Measurements from ENCODE around the gene PICK1. TPM values are rescaled to one million over a fixed set of nuclear protein-coding genes. Genes with fewer than 3 reads are reported as not detected.
A peak's percentile ranks its signal among the peaks of the same experiment; 100 is the strongest.
"Not testable (repeated sequence)": the region's sequence is repeated elsewhere in the genome, so short reads cannot be mapped to it uniquely, and the experiment has no call there.

The PICK1 gene
- total RNA-seq, 6 donors from 2014 or later: 31.6 to 189 (median 50.3) TPM

GRCh38 chr22:38075961-38076360 is 18.8 kb downstream of the PICK1 start:
- H3K36me3 ChIP-seq: peaks cover 12 to 51% (median 48%) of the 10 kb centered on the region in 4 donors

GRCh38 chr22:38077096-38077495 is 19.9 kb downstream of the PICK1 start:
- no peak overlapping the region for H3K4me3 ChIP-seq
- 86 to 90% methylated on average over 12 of the region's 12 CpGs for WGBS, 2 donors

More at GRCh38 chr22:38075961-38076360, 18.8 kb downstream of the PICK1 start:
- no peak for DNase-seq
- no peak overlapping the region for H3K4me3 ChIP-seq
- H3K27ac ChIP-seq: no peak overlapping the region
- peaks cover 5 to 6% (median 6%) of the 10 kb centered on the region in 4 donors for H3K4me1 ChIP-seq
- H3K9me3 ChIP-seq: no peaks in the 10 kb centered on the region
- no peak for TF ChIP-seq POLR2A (IDR thresholded peaks at IDR 0.05)
- TF ChIP-seq POLR2AphosphoS5 (IDR thresholded peaks at IDR 0.05): no peak
- no peak for TF ChIP-seq EP300 (IDR thresholded peaks at IDR 0.05)
- TF ChIP-seq, protein P1, sequence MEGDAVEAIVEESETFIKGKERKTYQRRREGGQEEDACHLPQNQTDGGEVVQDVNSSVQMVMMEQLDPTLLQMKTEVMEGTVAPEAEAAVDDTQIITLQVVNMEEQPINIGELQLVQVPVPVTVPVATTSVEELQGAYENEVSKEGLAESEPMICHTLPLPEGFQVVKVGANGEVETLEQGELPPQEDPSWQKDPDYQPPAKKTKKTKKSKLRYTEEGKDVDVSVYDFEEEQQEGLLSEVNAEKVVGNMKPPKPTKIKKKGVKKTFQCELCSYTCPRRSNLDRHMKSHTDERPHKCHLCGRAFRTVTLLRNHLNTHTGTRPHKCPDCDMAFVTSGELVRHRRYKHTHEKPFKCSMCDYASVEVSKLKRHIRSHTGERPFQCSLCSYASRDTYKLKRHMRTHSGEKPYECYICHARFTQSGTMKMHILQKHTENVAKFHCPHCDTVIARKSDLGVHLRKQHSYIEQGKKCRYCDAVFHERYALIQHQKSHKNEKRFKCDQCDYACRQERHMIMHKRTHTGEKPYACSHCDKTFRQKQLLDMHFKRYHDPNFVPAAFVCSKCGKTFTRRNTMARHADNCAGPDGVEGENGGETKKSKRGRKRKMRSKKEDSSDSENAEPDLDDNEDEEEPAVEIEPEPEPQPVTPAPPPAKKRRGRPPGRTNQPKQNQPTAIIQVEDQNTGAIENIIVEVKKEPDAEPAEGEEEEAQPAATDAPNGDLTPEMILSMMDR (IDR thresholded peaks at IDR 0.05): no peak
- WGBS, 2 donors: 91 to 93% methylated on average over 11 to 13 of the region's 13 CpGs
- no peak for ATAC-seq (ENCODE audit: low FRiP score in 2 of 2)
- H3K27me3 ChIP-seq: peaks cover 0 to 3% (median 2%) of the 10 kb centered on the region in 4 donors

DNA sequence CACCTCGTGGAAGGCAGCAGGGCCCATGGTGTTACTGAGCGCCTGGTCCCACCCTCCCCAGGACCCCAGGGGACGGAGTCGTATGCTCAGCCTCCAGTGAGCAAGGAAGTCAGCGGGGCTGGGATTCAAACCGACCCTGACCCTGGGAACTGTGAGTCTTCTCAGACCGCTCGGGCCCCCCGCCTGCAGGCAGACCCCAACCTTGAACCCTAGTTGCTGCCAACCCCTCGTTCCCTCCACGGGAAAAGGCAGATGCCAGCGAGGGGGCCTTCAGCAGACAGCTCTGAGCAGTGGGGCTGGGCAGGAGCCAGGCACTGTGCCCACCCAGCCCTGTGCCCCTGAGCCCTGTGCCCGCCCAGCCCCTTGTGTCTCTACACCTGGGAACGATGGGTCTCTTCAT is 20.4 kb downstream of the PICK1 start:
- no peak overlapping the region for H3K27ac ChIP-seq
- no peaks in the 10 kb centered on the region for H3K9me3 ChIP-seq
- peaks cover 21 to 22% (median 21%) of the 10 kb centered on the region in 4 donors for H3K4me1 ChIP-seq
- peak in 1 of 2 donors; percentile 64 for DNase-seq
- H3K36me3 ChIP-seq: peaks cover 11 to 35% (median 34%) of the 10 kb centered on the region in 4 donors
- 87 to 94% methylated on average over 2 to 14 of the region's 14 CpGs for WGBS, 2 donors
- peaks cover 0 to 20% (median 8%) of the 10 kb centered on the region in 4 donors for H3K27me3 ChIP-seq
- no peak overlapping the region for H3K4me3 ChIP-seq
- ATAC-seq (ENCODE audit: low FRiP score in 2 of 2): no peak
- TF ChIP-seq, protein P1 (IDR thresholded peaks at IDR 0.05): no peak
- TF ChIP-seq EP300 (IDR thresholded peaks at IDR 0.05) (no peak), POLR2A (IDR thresholded peaks at IDR 0.05) (no peak), POLR2AphosphoS5 (IDR thresholded peaks at IDR 0.05) (no peak)

More at GRCh38 chr22:38077096-38077495, 19.9 kb downstream of the PICK1 start:
- no peak for TF ChIP-seq EP300 (IDR thresholded peaks at IDR 0.05)
- no peak for TF ChIP-seq POLR2A (IDR thresholded peaks at IDR 0.05)
- TF ChIP-seq, protein P1 (IDR thresholded peaks at IDR 0.05): no peak
- no peak for TF ChIP-seq POLR2AphosphoS5 (IDR thresholded peaks at IDR 0.05)
- Histone ChIP-seq H3K27ac (no peak overlapping the region), H3K4me1 (peaks cover 16 to 17% (median 16%) of the 10 kb centered on the region in 4 donors), H3K27me3 (peaks cover 0 to 15% (median 6%) of the 10 kb centered on the region in 4 donors), H3K36me3 (peaks cover 12 to 39% (median 37%) of the 10 kb centered on the region in 4 donors), H3K9me3 (no peaks in the 10 kb centered on the region)
- no peak for DNase-seq
- no peak for ATAC-seq (ENCODE audit: low FRiP score in 2 of 2)

- Histone ChIP-seq H3K9me3 (no peaks in the 10 kb centered on the region), H3K27ac (no peak overlapping the region), H3K4me1 (peaks cover 23 to 27% (median 23%) of the 10 kb centered on the region in 4 donors), H3K36me3 (peaks cover 6 to 30% (median 27%) of the 10 kb centered on the region in 4 donors), H3K4me3 (no peak overlapping the region), H3K27me3 (peaks cover 0 to 23% (median 10%) of the 10 kb centered on the region in 4 donors)
- no peak for ATAC-seq (ENCODE audit: low FRiP score in 2 of 2)
- WGBS, 2 donors: 78 to 79% methylated on average over 6 to 16 of the region's 22 CpGs
- TF ChIP-seq POLR2A (IDR thresholded peaks at IDR 0.05): no peak
- peak in 1 of 2 donors; percentile 59 for DNase-seq
Observed at GRCh38 chr22:38078046-38078840, 21.0 kb downstream of the PICK1 start.

GRCh38 chr22:38079208-38079607 is 22.0 kb downstream of the PICK1 start:
- H3K27ac ChIP-seq: not testable (repeated sequence)

More at GRCh38 chr22:38079208-38079607, 22.0 kb downstream of the PICK1 start:
- 88 to 95% methylated on average over 2 of the region's 2 CpGs for WGBS, 2 donors
- not testable (repeated sequence) for ATAC-seq (ENCODE audit: low FRiP score in 2 of 2); DNase-seq; H3K9me3 ChIP-seq; H3K4me3 ChIP-seq
- Histone ChIP-seq H3K4me1 (peaks cover 23 to 27% (median 23%) of the 10 kb centered on the region in 4 donors), H3K27me3 (peaks cover 0 to 23% (median 10%) of the 10 kb centered on the region in 4 donors), H3K36me3 (peaks cover under 1 to 20% (median 18%) of the 10 kb centered on the region in 4 donors)
